Measurements from ENCODE around the gene LONRF2.

LONRF2 gene

DNA sequence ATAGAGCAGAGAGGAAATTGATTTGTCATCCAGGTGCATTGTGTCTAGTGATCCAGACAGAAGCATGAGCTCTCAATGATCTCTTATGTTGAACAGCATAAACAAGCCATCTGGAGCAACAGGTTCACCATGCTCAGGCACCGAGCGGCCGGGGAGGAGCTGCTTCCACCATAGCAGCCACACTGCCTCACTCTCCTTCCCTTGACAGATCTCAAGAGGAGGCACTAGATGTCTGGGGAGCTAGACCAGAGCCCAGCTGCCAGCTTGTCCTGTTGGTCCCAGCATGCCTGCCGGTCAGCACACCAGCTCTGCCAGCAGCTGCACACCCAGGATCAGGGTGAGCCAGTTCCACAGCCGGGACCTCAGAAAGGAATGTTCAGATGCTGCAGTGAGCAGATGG lies 17.5 kb upstream of the LONRF2 start:
- Histone ChIP-seq H3K36me3 (ENCODE audit: control insufficient read depth in 1 of 2, insufficient read depth in 2 of 2, low read length in 2 of 2) (no peaks in the 10 kb centered on the region), H3K4me1 (ENCODE audit: control insufficient read depth in 1 of 2, insufficient read depth in 2 of 2, low read length in 2 of 2) (no peaks in the 10 kb centered on the region), H3K9me3 (ENCODE audit: control insufficient read depth in 1 of 2, low read length in 2 of 2) (no peaks in the 10 kb centered on the region), H3K27ac (ENCODE audit: low read length) (no peak overlapping the region), H3K4me3 (ENCODE audit: low read depth in 1 of 2, low read length in 2 of 2) (no peak overlapping the region), H3K27me3 (ENCODE audit: low read depth, low read length) (no peaks in the 10 kb centered on the region)

DNA sequence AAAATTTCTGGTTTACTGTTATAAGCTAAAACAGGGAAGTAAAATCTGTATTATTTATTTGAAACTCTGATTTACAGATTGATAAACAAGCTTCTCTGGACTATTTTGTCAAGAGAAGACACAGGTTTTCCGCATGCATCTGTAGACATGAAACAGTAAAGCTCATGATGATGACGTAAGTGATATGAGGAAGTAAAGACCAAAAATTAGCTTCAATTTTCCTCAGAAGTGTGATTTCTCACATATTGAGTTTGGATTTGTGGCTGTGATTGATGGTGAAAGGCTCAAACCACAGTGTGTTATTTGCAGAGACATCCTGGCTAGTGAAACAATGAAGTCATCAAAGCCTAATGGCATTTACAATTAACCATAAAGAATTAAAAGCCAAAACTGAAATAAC lies 12.6 kb upstream of the LONRF2 start:
- Histone ChIP-seq H3K27me3 (ENCODE audit: low read depth, low read length) (no peaks in the 10 kb centered on the region), H3K27ac (ENCODE audit: low read length) (no peak overlapping the region), H3K36me3 (ENCODE audit: control insufficient read depth in 1 of 2, insufficient read depth in 2 of 2, low read length in 2 of 2) (no peaks in the 10 kb centered on the region), H3K9me3 (ENCODE audit: control insufficient read depth in 1 of 2, low read length in 2 of 2) (no peaks in the 10 kb centered on the region), H3K4me1 (ENCODE audit: control insufficient read depth in 1 of 2, insufficient read depth in 2 of 2, low read length in 2 of 2) (no peaks in the 10 kb centered on the region), H3K4me3 (ENCODE audit: low read depth in 1 of 2, low read length in 2 of 2) (no peak overlapping the region)

DNA sequence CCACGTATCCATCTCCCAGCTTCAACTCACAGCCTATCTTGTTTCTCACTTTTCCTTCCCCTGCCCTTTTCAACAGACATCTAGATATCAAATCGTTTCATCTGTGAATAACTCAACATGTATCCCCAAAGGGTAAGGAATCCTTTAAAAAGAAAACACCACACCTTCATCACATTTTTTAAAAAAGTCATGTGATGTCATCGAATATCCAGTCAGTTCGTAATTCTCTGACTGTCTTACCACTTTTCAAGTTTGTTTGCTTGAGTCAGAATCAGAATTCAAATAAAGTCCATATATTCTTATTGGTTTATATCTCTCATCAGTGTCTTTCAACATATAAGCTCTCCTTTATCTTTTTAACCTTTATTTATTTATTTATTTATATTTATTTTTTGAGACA lies 5.4 kb upstream of the LONRF2 start:
- Histone ChIP-seq H3K4me1 (ENCODE audit: control insufficient read depth in 1 of 2, insufficient read depth in 2 of 2, low read length in 2 of 2) (no peaks in the 10 kb centered on the region), H3K9me3 (ENCODE audit: control insufficient read depth in 1 of 2, low read length in 2 of 2) (no peaks in the 10 kb centered on the region), H3K36me3 (ENCODE audit: control insufficient read depth in 1 of 2, insufficient read depth in 2 of 2, low read length in 2 of 2) (no peaks in the 10 kb centered on the region), H3K27me3 (ENCODE audit: low read depth, low read length) (peaks cover 5% of the 10 kb centered on the region), H3K27ac (ENCODE audit: low read length) (no peak overlapping the region), H3K4me3 (ENCODE audit: low read depth in 1 of 2, low read length in 2 of 2) (no peak overlapping the region)

DNA sequence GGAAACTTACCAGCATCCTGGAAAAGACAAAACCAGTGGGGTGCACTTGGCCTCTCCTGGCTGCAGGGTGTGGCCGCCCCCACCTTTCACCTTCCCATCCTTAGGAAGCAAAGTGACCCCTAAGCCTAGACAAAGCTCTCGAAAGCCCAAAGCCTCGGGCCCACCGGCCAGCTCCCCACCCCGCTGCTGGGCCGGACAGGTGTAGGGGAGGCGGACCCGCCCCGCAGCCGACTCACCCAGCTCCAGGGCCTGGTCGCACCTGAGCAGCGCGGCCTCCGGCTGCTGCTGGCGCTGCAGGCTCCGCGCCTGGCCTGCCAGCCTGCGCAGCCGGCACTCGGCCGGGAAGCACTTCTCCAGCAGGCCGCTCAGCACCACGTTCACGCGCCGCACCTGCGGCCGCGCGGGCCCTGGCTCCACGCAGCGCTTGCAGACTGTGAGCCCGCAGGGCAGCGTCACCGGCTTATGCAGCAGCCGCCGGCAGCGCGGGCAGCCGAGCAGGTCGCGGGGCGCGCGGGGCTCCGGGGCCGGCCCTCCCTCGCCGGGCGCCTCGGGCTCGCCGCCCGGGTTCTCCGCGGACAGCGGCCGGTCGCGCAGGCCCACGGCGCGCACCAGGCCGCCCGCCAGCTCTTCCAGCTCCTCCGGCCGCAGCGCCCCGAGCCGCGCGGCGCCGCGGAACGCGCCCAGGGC lies 979 bp downstream of the LONRF2 start:
- Histone ChIP-seq H3K36me3 (ENCODE audit: control insufficient read depth in 1 of 2, insufficient read depth in 2 of 2, low read length in 2 of 2) (no peaks in the 10 kb centered on the region), H3K27ac (ENCODE audit: low read length) (no peak overlapping the region)

DNA sequence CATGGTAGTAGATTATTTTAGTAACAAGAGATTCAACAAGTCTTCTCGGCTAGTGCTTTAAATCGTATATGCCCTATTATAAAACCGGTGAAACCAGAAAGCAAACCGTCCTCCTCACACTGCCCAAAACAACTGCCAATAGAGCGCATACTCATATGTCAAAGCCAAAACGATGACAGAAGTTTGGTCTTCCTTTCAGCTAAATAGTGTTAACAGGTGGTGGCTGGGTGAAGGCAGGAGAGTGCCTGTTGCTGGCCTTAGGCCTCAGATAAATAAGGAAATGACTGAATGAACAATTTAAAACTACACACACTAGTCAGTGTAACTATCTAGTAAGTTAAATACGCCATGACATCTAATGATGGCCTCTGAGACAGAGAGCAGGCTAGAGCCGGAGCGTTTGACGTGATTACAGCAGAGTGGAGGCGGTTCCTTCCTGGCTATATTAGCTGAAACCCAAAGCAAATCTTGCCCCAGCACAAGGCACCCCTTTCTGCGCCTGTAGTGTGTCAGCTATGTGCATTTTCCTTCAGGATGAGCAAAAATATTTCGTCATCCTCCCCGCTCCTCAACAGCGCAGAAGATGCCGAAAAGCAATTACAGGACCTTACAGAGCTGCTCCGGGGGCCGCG lies 1.6 kb downstream of the LONRF2 start:
- Histone ChIP-seq H3K36me3 (ENCODE audit: control insufficient read depth in 1 of 2, insufficient read depth in 2 of 2, low read length in 2 of 2) (no peaks in the 10 kb centered on the region), H3K4me1 (ENCODE audit: control insufficient read depth in 1 of 2, insufficient read depth in 2 of 2, low read length in 2 of 2) (peaks cover 0 to 4% of the 10 kb centered on the region in 2 donors), H3K4me3 (ENCODE audit: low read depth in 1 of 2, low read length in 2 of 2) (peak overlapping the region; percentile 49 to 80), H3K9me3 (ENCODE audit: control insufficient read depth in 1 of 2, low read length in 2 of 2) (no peaks in the 10 kb centered on the region), H3K27me3 (ENCODE audit: low read depth, low read length) (peaks cover 5% of the 10 kb centered on the region), H3K27ac (ENCODE audit: low read length) (no peak overlapping the region)

More for the DNA sequence above, 979 bp downstream of the LONRF2 start:
- Histone ChIP-seq H3K9me3 (ENCODE audit: control insufficient read depth in 1 of 2, low read length in 2 of 2) (no peaks in the 10 kb centered on the region), H3K4me1 (ENCODE audit: control insufficient read depth in 1 of 2, insufficient read depth in 2 of 2, low read length in 2 of 2) (peaks cover 0 to 4% of the 10 kb centered on the region in 2 donors), H3K27me3 (ENCODE audit: low read depth, low read length) (peaks cover 5% of the 10 kb centered on the region), H3K4me3 (ENCODE audit: low read depth in 1 of 2, low read length in 2 of 2) (peak overlapping the region; percentile 49 to 80)

DNA sequence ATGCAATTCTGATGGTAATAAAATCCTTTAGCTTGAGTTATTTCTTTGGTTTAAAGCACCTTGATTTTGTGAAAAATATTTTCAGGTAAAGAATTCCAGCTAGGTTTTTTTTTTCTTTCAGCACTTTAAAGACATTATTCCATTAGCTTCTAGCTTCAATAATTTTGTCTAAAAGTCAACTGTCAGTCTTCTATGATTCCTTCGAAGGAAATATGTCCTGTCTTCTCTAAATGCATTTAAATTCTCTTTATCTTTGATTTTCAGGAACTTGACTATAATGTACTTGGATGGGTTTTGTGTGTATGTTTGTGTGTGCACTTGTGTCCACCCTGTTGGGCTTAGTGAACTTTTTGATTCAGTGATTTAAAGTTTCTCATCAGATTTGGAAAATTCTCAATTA lies 4.7 kb downstream of the LONRF2 start:
- H3K27ac ChIP-seq (ENCODE audit: low read length), result no peak overlapping the region
- no peaks in the 10 kb centered on the region for H3K9me3 ChIP-seq (ENCODE audit: control insufficient read depth in 1 of 2, low read length in 2 of 2)
- peaks cover 0 to 4% of the 10 kb centered on the region in 2 donors for H3K4me1 ChIP-seq (ENCODE audit: control insufficient read depth in 1 of 2, insufficient read depth in 2 of 2, low read length in 2 of 2)
- H3K27me3 ChIP-seq (ENCODE audit: low read depth, low read length), result no peaks in the 10 kb centered on the region
- no peaks in the 10 kb centered on the region for H3K36me3 ChIP-seq (ENCODE audit: control insufficient read depth in 1 of 2, insufficient read depth in 2 of 2, low read length in 2 of 2)
- no peak overlapping the region for H3K4me3 ChIP-seq (ENCODE audit: low read depth in 1 of 2, low read length in 2 of 2)

DNA sequence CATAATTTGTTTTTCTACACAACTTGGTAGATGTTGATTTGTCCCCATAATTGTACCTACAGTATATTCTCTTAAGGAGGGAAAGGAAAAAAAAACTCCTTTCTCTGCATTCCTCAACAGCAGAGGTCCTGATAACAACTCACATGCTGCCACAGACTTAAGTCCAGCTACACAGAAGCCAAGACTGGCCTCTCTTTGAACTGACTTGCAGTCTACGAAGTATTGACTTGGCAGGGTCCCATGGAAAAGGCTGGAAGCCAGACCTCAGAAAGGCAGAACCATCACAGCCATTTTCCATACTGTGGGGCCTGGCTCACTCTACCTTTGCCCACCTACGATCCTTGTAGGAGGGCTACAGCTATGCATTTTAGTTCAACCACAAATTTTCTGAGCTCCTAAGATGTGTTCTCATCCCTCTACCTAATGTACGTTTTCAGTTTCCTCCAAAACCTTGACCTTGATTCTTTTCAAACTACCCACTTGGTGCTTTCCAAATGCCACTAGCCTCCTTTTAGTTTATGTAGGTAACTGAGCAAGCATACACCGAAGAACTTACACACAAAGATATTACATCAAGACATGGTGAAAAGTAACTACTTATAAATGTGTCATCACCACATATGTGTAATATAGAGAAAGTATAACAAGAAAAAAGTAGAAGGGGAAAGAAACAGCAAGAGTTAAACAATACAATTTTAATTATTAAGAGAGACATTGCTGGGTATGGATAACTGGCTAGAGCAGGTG lies 12.2 kb downstream of the LONRF2 start:
- Histone ChIP-seq H3K4me1 (ENCODE audit: control insufficient read depth in 1 of 2, insufficient read depth in 2 of 2, low read length in 2 of 2) (no peaks in the 10 kb centered on the region), H3K4me3 (ENCODE audit: low read depth in 1 of 2, low read length in 2 of 2) (no peak overlapping the region), H3K9me3 (ENCODE audit: control insufficient read depth in 1 of 2, low read length in 2 of 2) (no peaks in the 10 kb centered on the region), H3K27me3 (ENCODE audit: low read depth, low read length) (no peaks in the 10 kb centered on the region), H3K36me3 (ENCODE audit: control insufficient read depth in 1 of 2, insufficient read depth in 2 of 2, low read length in 2 of 2) (no peaks in the 10 kb centered on the region), H3K27ac (ENCODE audit: low read length) (no peak overlapping the region)

DNA sequence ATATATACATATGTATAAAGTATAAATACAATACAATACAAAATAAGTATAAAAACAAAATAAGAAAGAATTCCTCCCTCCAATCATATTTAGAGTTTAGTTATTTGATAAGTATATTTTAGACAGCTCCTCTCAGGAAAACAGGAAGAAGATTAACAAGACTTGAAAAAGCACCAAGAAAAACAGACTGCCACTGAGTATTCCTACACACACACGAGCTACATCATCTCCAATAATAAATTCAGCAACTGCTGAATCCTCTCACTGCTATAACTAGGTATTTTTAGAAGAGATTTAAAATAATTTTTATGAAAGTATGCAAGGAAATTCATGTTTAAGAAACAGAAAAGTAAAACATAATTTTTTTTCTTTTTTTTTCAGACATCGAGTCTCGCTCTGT lies 13.0 kb downstream of the LONRF2 start:
- Histone ChIP-seq H3K27ac (ENCODE audit: low read length) (no peak overlapping the region), H3K4me3 (ENCODE audit: low read depth in 1 of 2, low read length in 2 of 2) (no peak overlapping the region), H3K4me1 (ENCODE audit: control insufficient read depth in 1 of 2, insufficient read depth in 2 of 2, low read length in 2 of 2) (no peaks in the 10 kb centered on the region), H3K27me3 (ENCODE audit: low read depth, low read length) (no peaks in the 10 kb centered on the region), H3K36me3 (ENCODE audit: control insufficient read depth in 1 of 2, insufficient read depth in 2 of 2, low read length in 2 of 2) (no peaks in the 10 kb centered on the region), H3K9me3 (ENCODE audit: control insufficient read depth in 1 of 2, low read length in 2 of 2) (no peaks in the 10 kb centered on the region)

DNA sequence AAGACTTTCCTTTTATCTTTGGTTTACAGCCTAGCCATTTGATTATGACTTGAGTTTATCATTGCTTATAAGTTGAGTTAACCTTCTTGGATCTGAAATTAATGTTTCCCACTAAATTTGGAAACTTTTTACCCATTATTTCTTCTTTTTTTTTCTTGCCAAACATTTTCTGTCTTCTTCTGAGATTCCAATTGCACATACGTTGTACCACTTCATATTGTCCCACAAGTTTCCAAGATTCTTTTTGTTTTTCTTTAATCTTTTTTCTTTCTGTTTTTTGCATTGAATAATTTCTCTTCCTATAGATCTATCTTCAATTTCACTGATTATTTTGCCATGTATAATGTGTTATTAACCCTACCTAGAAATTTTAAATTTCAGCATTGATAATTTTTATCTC lies 18.6 kb downstream of the LONRF2 start:
- Histone ChIP-seq H3K27ac (ENCODE audit: low read length) (no peak overlapping the region), H3K36me3 (ENCODE audit: control insufficient read depth in 1 of 2, insufficient read depth in 2 of 2, low read length in 2 of 2) (peaks cover 0 to 14% of the 10 kb centered on the region in 2 donors), H3K4me1 (ENCODE audit: control insufficient read depth in 1 of 2, insufficient read depth in 2 of 2, low read length in 2 of 2) (no peaks in the 10 kb centered on the region), H3K4me3 (ENCODE audit: low read depth in 1 of 2, low read length in 2 of 2) (no peak overlapping the region), H3K9me3 (ENCODE audit: control insufficient read depth in 1 of 2, low read length in 2 of 2) (no peaks in the 10 kb centered on the region), H3K27me3 (ENCODE audit: low read depth, low read length) (no peaks in the 10 kb centered on the region)

DNA sequence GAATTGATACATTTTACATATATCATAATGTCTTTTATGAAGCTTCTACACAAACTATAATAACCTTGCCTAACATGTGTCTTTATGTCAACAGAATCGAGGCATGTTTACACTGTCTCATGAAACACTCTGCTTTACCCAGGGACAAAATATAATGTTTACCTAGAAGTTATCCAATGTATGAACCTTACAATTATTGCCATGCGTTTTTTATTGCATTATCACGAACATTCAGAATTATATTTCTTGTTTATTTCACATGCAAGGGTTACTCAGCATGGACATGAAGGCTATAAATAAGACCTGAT lies 19.8 kb downstream of the LONRF2 start:
- Histone ChIP-seq H3K27me3 (ENCODE audit: low read depth, low read length) (no peaks in the 10 kb centered on the region), H3K4me3 (ENCODE audit: low read depth in 1 of 2, low read length in 2 of 2) (no peak overlapping the region), H3K27ac (ENCODE audit: low read length) (no peak overlapping the region), H3K4me1 (ENCODE audit: control insufficient read depth in 1 of 2, insufficient read depth in 2 of 2, low read length in 2 of 2) (no peaks in the 10 kb centered on the region), H3K9me3 (ENCODE audit: control insufficient read depth in 1 of 2, low read length in 2 of 2) (no peaks in the 10 kb centered on the region), H3K36me3 (ENCODE audit: control insufficient read depth in 1 of 2, insufficient read depth in 2 of 2, low read length in 2 of 2) (peaks cover 0 to 25% of the 10 kb centered on the region in 2 donors)

DNA sequence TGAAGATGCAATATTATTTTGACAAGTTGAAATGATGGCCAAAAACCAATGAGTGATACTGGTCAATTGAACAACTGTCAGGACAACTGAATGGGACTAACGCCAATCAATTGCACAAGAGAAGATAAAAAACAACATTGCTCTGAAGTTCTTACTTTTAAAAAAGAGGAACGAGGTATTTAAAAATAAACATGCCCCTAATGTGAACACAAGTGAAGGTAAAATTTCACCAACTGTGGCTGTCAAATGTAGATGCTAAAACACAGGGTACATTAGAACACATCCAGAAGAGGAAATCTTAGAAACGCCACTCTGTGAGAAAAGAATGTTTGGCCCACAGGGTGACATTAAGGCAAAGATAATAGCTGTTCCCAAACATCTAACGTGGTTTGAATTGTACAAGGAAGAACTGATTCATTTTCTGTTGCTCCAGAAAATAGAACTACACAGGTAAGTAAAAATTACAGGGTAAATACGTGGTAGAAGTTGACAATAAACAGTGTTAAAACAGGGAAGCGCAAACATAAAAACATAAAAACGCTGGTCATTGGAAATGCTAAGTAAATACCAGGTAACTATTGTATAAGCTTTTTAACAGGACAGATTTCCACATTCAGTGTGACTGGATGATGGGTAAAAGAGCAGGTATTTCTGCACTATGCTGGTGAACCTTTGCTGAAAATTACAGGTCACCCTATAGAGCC lies 20.3 kb downstream of the LONRF2 start:
- no peak overlapping the region for H3K27ac ChIP-seq (ENCODE audit: low read length)

More for the DNA sequence above, 20.3 kb downstream of the LONRF2 start:
- Histone ChIP-seq H3K4me3 (ENCODE audit: low read depth in 1 of 2, low read length in 2 of 2) (no peak overlapping the region), H3K36me3 (ENCODE audit: control insufficient read depth in 1 of 2, insufficient read depth in 2 of 2, low read length in 2 of 2) (peaks cover 0 to 27% of the 10 kb centered on the region in 2 donors), H3K27me3 (ENCODE audit: low read depth, low read length) (no peaks in the 10 kb centered on the region), H3K4me1 (ENCODE audit: control insufficient read depth in 1 of 2, insufficient read depth in 2 of 2, low read length in 2 of 2) (no peaks in the 10 kb centered on the region), H3K9me3 (ENCODE audit: control insufficient read depth in 1 of 2, low read length in 2 of 2) (no peaks in the 10 kb centered on the region)

All from muscle layer of duodenum (tissue), 2 donors.